HG02623 (cell line): ENCODE measurements around the gene CLCA4.
"Not testable (repeated sequence)": the region's sequence is repeated elsewhere in the genome, so short reads cannot be mapped to it uniquely, and the experiment has no call there.

ENCODE experiments used
- ATAC-seq: cut with Tn5 transposase; IDR thresholded peaks from one replicate; pipeline ENCODE4 v1.9.1; 2021; ENCODE audit warnings: moderate library complexity; ENCODE audit not compliant: unreplicated experiment

Gene CLCA4

GRCh38 chr1:86596741-86597290, 49.9 kb downstream of the CLCA4 start:
- ATAC-seq: no peak

DNA sequence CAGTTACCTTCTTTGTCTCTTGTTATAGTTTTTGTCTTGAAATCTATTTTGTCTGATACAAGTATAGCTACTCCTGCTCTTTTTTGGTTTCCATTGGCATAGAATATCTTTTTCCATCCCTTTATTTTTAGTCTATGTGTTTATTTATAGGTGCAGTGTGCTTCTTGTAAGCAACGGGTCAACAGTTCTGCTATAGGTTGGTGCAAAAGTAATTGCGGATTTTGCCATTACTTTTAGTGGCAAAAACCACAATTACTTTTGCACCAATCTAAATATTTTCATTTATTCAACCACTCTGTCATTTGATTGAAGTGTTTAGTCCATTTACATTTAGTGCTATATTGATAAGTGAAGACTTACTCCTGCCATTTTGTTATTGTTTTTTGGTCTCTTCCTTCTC, 59.2 kb downstream of the CLCA4 start:
- not testable (repeated sequence) for ATAC-seq

- ATAC-seq: no peak
These were observed 69.6 kb downstream of the CLCA4 start for GRCh38 chr1:86616433-86616832.

GRCh38 chr1:86616871-86617270, 70.0 kb downstream of the CLCA4 start:
- ATAC-seq: peak; percentile 100

DNA sequence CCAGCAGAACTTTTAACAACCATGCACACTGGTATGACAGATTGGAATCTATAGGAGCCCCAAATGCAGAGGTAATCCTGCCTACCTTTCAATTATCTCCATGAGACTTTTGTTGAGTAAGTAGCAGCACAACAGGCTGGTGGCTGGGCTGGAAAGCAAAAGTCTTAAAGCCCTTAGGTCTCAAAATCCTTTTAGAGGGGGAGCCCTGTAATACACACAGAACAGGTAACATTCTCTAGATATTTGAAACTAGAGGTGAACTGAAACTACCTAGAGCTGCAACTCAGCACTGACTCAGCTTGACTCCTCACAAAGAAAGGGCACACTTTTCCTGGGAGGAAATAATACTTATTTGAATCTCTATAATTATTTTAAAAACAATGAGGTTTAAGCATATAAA, 71.5 kb downstream of the CLCA4 start:
- no peak for ATAC-seq

DNA sequence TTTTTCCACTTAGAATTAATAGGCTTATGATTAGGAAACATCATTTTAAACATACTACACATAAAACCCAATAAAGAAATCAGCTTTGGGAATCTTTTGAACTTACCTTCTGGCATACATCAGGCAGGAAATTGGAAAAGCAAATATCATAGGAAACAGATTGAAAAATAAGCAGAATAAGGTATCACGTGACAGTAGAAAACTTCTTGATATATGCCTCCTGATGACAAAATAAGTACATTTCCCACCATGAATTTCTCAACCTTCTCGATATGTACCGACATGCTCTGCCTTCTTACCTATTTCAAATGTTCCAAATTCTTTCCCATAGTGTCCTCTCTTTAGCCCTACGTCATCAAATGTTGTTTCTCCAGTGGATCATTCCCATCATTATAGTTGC, 72.4 kb downstream of the CLCA4 start:
- ATAC-seq: no peak

DNA sequence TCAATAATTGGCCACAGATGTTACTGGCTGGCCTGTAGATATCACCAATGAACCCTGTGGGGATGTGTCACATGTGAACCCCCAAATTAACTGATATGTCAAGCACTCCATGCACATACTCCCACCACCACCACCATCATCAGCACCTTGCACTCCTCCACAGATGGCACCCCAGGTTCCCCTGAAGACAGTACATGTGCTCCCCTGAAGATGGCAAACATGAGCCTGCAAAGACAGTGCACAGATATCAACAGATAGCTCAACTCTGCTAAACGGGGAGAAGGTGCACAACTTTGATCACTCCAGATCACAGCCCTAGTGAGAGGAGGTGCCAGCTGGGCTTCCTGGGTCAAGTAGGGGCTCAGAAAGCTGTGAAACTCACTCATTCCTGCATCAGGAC, 74.4 kb downstream of the CLCA4 start:
- no peak for ATAC-seq
